Prostate gland (tissue), 2 donors: ENCODE data around the gene HNRNPL. TPM values are rescaled to one million over a fixed set of nuclear protein-coding genes. Genes with fewer than 3 reads are reported as not detected.

Experiments used
- DNase-seq: peaks from one replicate; pipeline ENCODE4 v3.0.0-alpha.2; 2019; ENCODE audit warnings: low spot score
- H3K27ac ChIP-seq, 2 donors: fragments of 200-600 bp; sonication (generic); 2 replicates each; pipeline ENCODE4 v1.5.1; 2017 to 2019
- H3K27me3 ChIP-seq: fragments of 200-600 bp; sonication (generic); replicated peaks from 2 replicates; pipeline ENCODE4 v1.5.1; 2019; ENCODE audit not compliant: insufficient read depth
- H3K36me3 ChIP-seq, 2 donors: fragments of 200-600 bp; sonication (generic); 1 replicate in 1 of 2; 2 replicates in 1 of 2; pipeline versions ENCODE4 v1.5.1 to v1.8.1; 2017 to 2019
- H3K4me1 ChIP-seq: fragments of 200-600 bp; sonication (generic); replicated peaks from 2 replicates; pipeline ENCODE4 v1.5.1; 2019
- H3K4me3 ChIP-seq, 2 donors: fragments of 200-600 bp; sonication (generic); 2 replicates each; pipeline ENCODE4 v1.5.1; 2017 to 2019
- H3K9me3 ChIP-seq: fragments of 200-600 bp; sonication (generic); 2 replicates; pipeline ENCODE4 v1.5.1; 2017
- CTCF ChIP-seq, 4 experiments: fragments of 200-600 bp in 2 of 4; fragments of 450-650 bp in 2 of 4; sonication (generic) in 2 of 4; IDR thresholded peaks; 1 replicate in 3 of 4; 2 replicates in 1 of 4; pipeline ENCODE4 v1.5.1; 2016 to 2019; ENCODE audit warnings: antibody characterized with exemption in 4 of 4, mild to moderate bottlenecking in 2 of 4, moderate library complexity in 2 of 4
- POLR2A ChIP-seq: fragments of 450-650 bp; IDR thresholded peaks from one replicate; pipeline ENCODE4 v1.6.1; 2016; ENCODE audit warnings: antibody characterized with exemption, mild to moderate bottlenecking
- POLR2AphosphoS5 ChIP-seq: sonication (generic); formaldehyde crosslinking; IDR thresholded peaks from one replicate; pipeline ENCODE4 v1.6.1; 2017; ENCODE audit warnings: antibody characterized with exemption
- WGBS: methylation state at CpG from one replicate; pipeline ENCODE4 v1.1.5; 2018; 5-methylcytosine and 5-hydroxymethylcytosine counted together
- intact Hi-C: fragments of 100-400 bp; cut with DNase I; formaldehyde crosslinking; loops from one replicate; pipeline ENCODE4 v1.14.2; 2022
- total RNA-seq, 2 donors: library from RNA; depleted of rRNA; stranded (reverse); fragments of >200 nt; gene quantifications; one replicate each; pipeline ENCODE4 v1.1.0, GENCODE V29; 2016

HNRNPL gene
- total RNA-seq, 2 donors from 2014 or later = 210 to 231 TPM

- WGBS = 93% methylated on average over 6 of the region's 6 CpGs
- Histone ChIP-seq H3K36me3 (peaks cover 0 to 16% of the 10 kb centered on the region in 2 donors), H3K27ac (no peak overlapping the region), H3K4me1 (no peaks in the 10 kb centered on the region), H3K4me3 (no peak overlapping the region), H3K9me3 (no peaks in the 10 kb centered on the region), H3K27me3 (no peaks in the 10 kb centered on the region)
- intact Hi-C loops = no loop called here
- DNase-seq = no peak
- TF ChIP-seq POLR2A = no peak
- no peak for TF ChIP-seq POLR2AphosphoS5
- TF ChIP-seq CTCF (IDR thresholded peaks at IDR 0.05) = no peak
Observed at GRCh38 chr19:38813323-38813722, 36.5 kb downstream of the HNRNPL start.

- no peak for DNase-seq
- Histone ChIP-seq H3K27ac (no peak within 1 kb of the TSS), H3K27me3 (no peaks in the 10 kb centered on the region), H3K4me3 (no peak within 1 kb of the TSS), H3K9me3 (no peaks in the 10 kb centered on the region), H3K36me3 (peaks cover 0 to 16% of the 10 kb centered on the region in 2 donors), H3K4me1 (no peaks in the 10 kb centered on the region)
- TF ChIP-seq CTCF (IDR thresholded peaks at IDR 0.05) = no peak
- TF ChIP-seq POLR2AphosphoS5 = no peak
- no peak for TF ChIP-seq POLR2A
- intact Hi-C loops = no loop called here
- WGBS = 80% methylated on average over 14 of the region's 15 CpGs
Observed at GRCh38 chr19:38812841-38813320, 36.9 kb downstream of the HNRNPL start, which contains the start of gene LGALS4. Gene LGALS4, minus strand, starts transcription at chr19:38812945. Its CDS starts 59 bp downstream, at chr19:38812886.

GRCh38 chr19:38812009-38812840 is 37.6 kb downstream of the HNRNPL start:
- TF ChIP-seq CTCF (IDR thresholded peaks at IDR 0.05) (no peak), POLR2A (no peak), POLR2AphosphoS5 (no peak)
- Histone ChIP-seq H3K4me3 (no peak overlapping the region), H3K27ac (no peak overlapping the region), H3K9me3 (no peaks in the 10 kb centered on the region), H3K36me3 (peaks cover 0 to 16% of the 10 kb centered on the region in 2 donors), H3K27me3 (no peaks in the 10 kb centered on the region), H3K4me1 (no peaks in the 10 kb centered on the region)
- no peak for DNase-seq
- intact Hi-C loops = no loop called here
- WGBS = 77% methylated on average over 18 of the region's 18 CpGs

- WGBS = 97% methylated on average over 8 of the region's 8 CpGs
- Histone ChIP-seq H3K9me3 (no peaks in the 10 kb centered on the region), H3K36me3 (no peaks in the 10 kb centered on the region), H3K4me3 (no peak overlapping the region), H3K27ac (no peak overlapping the region), H3K27me3 (no peaks in the 10 kb centered on the region), H3K4me1 (no peaks in the 10 kb centered on the region)
- DNase-seq = no peak
- intact Hi-C loops = no loop called here
- TF ChIP-seq POLR2A (no peak), CTCF (IDR thresholded peaks at IDR 0.05) (no peak), POLR2AphosphoS5 (no peak)
Observed at GRCh38 chr19:38809592-38810252, 40.1 kb downstream of the HNRNPL start.
